Mesenchymal stem cell (in vitro differentiated cells and primary cell): ENCODE results near the gene HPCA.

Experiments
- DNase-seq: peaks from one replicate; pipeline ENCODE4 v3.0.0-alpha.2; 2013
- H2AFZ ChIP-seq: one replicate; pipeline ENCODE4 v1.6.1; 2013; ENCODE audit warnings: low read depth, mild to moderate bottlenecking, control low read depth, inconsistent platforms, low read length, moderate library complexity
- H2AK5ac ChIP-seq: 2 replicates; pipeline ENCODE4 v1.6.1; 2013; ENCODE audit warnings: low read length, moderate library complexity, mild to moderate bottlenecking, inconsistent platforms; ENCODE audit not compliant: severe bottlenecking
- H2BK120ac ChIP-seq: one replicate; pipeline ENCODE4 v1.6.1; 2013; ENCODE audit warnings: low read depth, mild to moderate bottlenecking, inconsistent platforms, low read length, moderate library complexity
- H2BK12ac ChIP-seq, 2 experiments: one replicate each; pipeline ENCODE4 v1.6.1; 2013; ENCODE audit warnings: inconsistent platforms in 2 of 2, low read length in 2 of 2, mild to moderate bottlenecking in 2 of 2, moderate library complexity in 2 of 2, control low read depth in 1 of 2
- H2BK15ac ChIP-seq: one replicate; pipeline ENCODE4 v1.6.1; 2013; ENCODE audit warnings: mild to moderate bottlenecking, low read depth, inconsistent platforms; ENCODE audit not compliant: poor library complexity, severe bottlenecking
- H2BK5ac ChIP-seq: 2 replicates; pipeline ENCODE4 v1.6.1; 2013; ENCODE audit warnings: low read depth, mild to moderate bottlenecking, low read length, control low read depth, inconsistent platforms; ENCODE audit not compliant: poor library complexity, severe bottlenecking
- H3K14ac ChIP-seq, 2 experiments: one replicate each; pipeline ENCODE4 v1.6.1; 2013; ENCODE audit warnings: inconsistent platforms in 2 of 2, low read length in 2 of 2, control low read depth in 1 of 2, mild to moderate bottlenecking in 1 of 2, moderate library complexity in 1 of 2
- H3K18ac ChIP-seq, 2 experiments: one replicate each; pipeline ENCODE4 v1.6.1; 2013; ENCODE audit warnings: inconsistent platforms in 2 of 2, low read length in 2 of 2, control low read depth in 1 of 2, low read depth in 1 of 2, mild to moderate bottlenecking in 1 of 2
- H3K23ac ChIP-seq, 2 experiments: one replicate each; pipeline ENCODE4 v1.6.1; 2013; ENCODE audit warnings: inconsistent platforms in 2 of 2, low read length in 2 of 2, mild to moderate bottlenecking in 2 of 2, moderate library complexity in 2 of 2, control low read depth in 1 of 2
- H3K27ac ChIP-seq: 2 replicates; pipeline ENCODE4 v1.5.1; 2013; ENCODE audit warnings: mild to moderate bottlenecking, moderate library complexity, low read length, control low read depth, inconsistent platforms; ENCODE audit not compliant: poor library complexity, severe bottlenecking
- H3K27me3 ChIP-seq, 2 experiments: 2 replicates each; pipeline versions ENCODE4 v1.6.1 to v1.7.0; 2013; ENCODE audit warnings: low read length in 2 of 2, mild to moderate bottlenecking in 2 of 2, moderate library complexity in 2 of 2, control low read depth in 1 of 2, inconsistent platforms in 1 of 2; ENCODE audit not compliant: control insufficient read depth in 1 of 2, insufficient read depth in 1 of 2
- H3K36me3 ChIP-seq, 2 experiments: 2 replicates each; pipeline versions ENCODE4 v1.6.1 to v1.7.0; 2013; ENCODE audit warnings: low read length in 2 of 2, control low read depth in 1 of 2, inconsistent platforms in 1 of 2, low read depth in 1 of 2, mild to moderate bottlenecking in 1 of 2; ENCODE audit not compliant: insufficient read depth in 2 of 2, control insufficient read depth in 1 of 2
- H3K4ac ChIP-seq, 2 experiments: one replicate each; pipeline ENCODE4 v1.6.1; 2013; ENCODE audit warnings: inconsistent platforms in 2 of 2, low read length in 2 of 2, mild to moderate bottlenecking in 2 of 2, moderate library complexity in 2 of 2, control low read depth in 1 of 2, low read depth in 1 of 2
- H3K4me1 ChIP-seq: 2 replicates; pipeline ENCODE4 v1.6.1; 2013; ENCODE audit warnings: low read depth, low read length, control low read depth; ENCODE audit not compliant: control insufficient read depth, insufficient read depth
- H3K4me2 ChIP-seq: 2 replicates; pipeline ENCODE4 v1.6.1; 2013; ENCODE audit warnings: low read length, mild to moderate bottlenecking, inconsistent platforms; ENCODE audit not compliant: poor library complexity, severe bottlenecking
- H3K4me3 ChIP-seq, 2 experiments: 2 replicates each; pipeline versions ENCODE4 v1.5.1 to v1.7.0; 2013; ENCODE audit warnings: low read length in 2 of 2, mild to moderate bottlenecking in 2 of 2, control low read depth in 1 of 2, low read depth in 1 of 2; ENCODE audit not compliant: insufficient read depth in 1 of 2
- H3K79me1 ChIP-seq: replicated peaks from 2 replicates; pipeline ENCODE4 v1.6.1; 2013; ENCODE audit warnings: mild to moderate bottlenecking, control low read depth, low read length, inconsistent platforms; ENCODE audit not compliant: poor library complexity, severe bottlenecking
- H3K9ac ChIP-seq: 2 replicates; pipeline ENCODE4 v1.7.0; 2013; ENCODE audit warnings: mild to moderate bottlenecking, low read length, moderate library complexity
- H3K9me3 ChIP-seq: 2 replicates; pipeline ENCODE4 v1.7.0; 2013; ENCODE audit warnings: mild to moderate bottlenecking, low read length; ENCODE audit not compliant: control insufficient read depth
- H4K8ac ChIP-seq: one replicate; pipeline ENCODE4 v1.6.1; 2013; ENCODE audit warnings: inconsistent platforms, mild to moderate bottlenecking, low read length, moderate library complexity
- H4K91ac ChIP-seq: one replicate; pipeline ENCODE4 v1.6.1; 2013; ENCODE audit warnings: mild to moderate bottlenecking, low read length, inconsistent platforms
- WGBS: methylation state at CpG from one replicate; pipeline ENCODE4 v1.1.7; 2013; ENCODE audit warnings: mixed read lengths; 5-methylcytosine and 5-hydroxymethylcytosine counted together

HPCA gene

GRCh38 chr1:32884726-32885125 is 1.6 kb upstream of the HPCA start:
- H2AK5ac ChIP-seq: no peak overlapping the region
- H2BK120ac ChIP-seq: no peak overlapping the region
- no peak overlapping the region for H3K27ac ChIP-seq
- H4K8ac ChIP-seq: no peak overlapping the region
- H2BK5ac ChIP-seq: no peak overlapping the region
- H3K23ac ChIP-seq: no peak overlapping the region
- no peak overlapping the region for H2AFZ ChIP-seq
- H3K4me1 ChIP-seq: peaks cover 7% of the 10 kb centered on the region
- H2BK15ac ChIP-seq: no peak overlapping the region
- peaks cover 54 to 78% of the 10 kb centered on the region in 2 experiments for H3K27me3 ChIP-seq
- no peak overlapping the region for H4K91ac ChIP-seq
- H3K9ac ChIP-seq: no peak overlapping the region
- DNase-seq: no peak
- H3K9me3 ChIP-seq: no peaks in the 10 kb centered on the region
- no peak overlapping the region for H3K4ac ChIP-seq
- H3K79me1 ChIP-seq: no peaks in the 10 kb centered on the region
- no peak overlapping the region for H3K4me3 ChIP-seq
- H3K14ac ChIP-seq: no peak overlapping the region
- no peak overlapping the region for H3K4me2 ChIP-seq
- no peak overlapping the region for H3K18ac ChIP-seq
- no peak overlapping the region for H2BK12ac ChIP-seq
- H3K36me3 ChIP-seq: no peaks in the 10 kb centered on the region
- WGBS: 66% methylated on average over 11 of the region's 12 CpGs

GRCh38 chr1:32885676-32886003 is 651 bp upstream of the HPCA start:
- Histone ChIP-seq H3K4me1 (peaks cover 7% of the 10 kb centered on the region), H3K14ac (no peak overlapping the region), H2BK120ac (no peak overlapping the region), H3K18ac (no peak overlapping the region), H3K36me3 (no peaks in the 10 kb centered on the region), H3K4me3 (no peak overlapping the region), H2BK15ac (no peak overlapping the region), H2BK12ac (no peak overlapping the region), H3K23ac (no peak overlapping the region), H3K9ac (no peak overlapping the region), H3K9me3 (no peaks in the 10 kb centered on the region), H4K91ac (no peak overlapping the region), H2AFZ (no peak overlapping the region), H4K8ac (no peak overlapping the region), H3K79me1 (no peaks in the 10 kb centered on the region), H3K27me3 (peaks cover 64 to 85% of the 10 kb centered on the region in 2 experiments), H3K4ac (no peak overlapping the region), H2BK5ac (no peak overlapping the region), H3K27ac (no peak overlapping the region), H2AK5ac (no peak overlapping the region), H3K4me2 (no peak overlapping the region)
- DNase-seq: no peak
- WGBS: 39% methylated on average over 8 of the region's 8 CpGs

GRCh38 chr1:32886828-32887414 is 630 bp downstream of the HPCA start:
- H3K79me1 ChIP-seq: no peaks in the 10 kb centered on the region
- no peak overlapping the region for H4K91ac ChIP-seq
- no peak overlapping the region for H3K4me3 ChIP-seq
- no peak overlapping the region for H3K4me2 ChIP-seq
- H3K27ac ChIP-seq: no peak overlapping the region
- 54% methylated on average over 19 of the region's 19 CpGs for WGBS
- H3K23ac ChIP-seq: no peak overlapping the region
- H3K4ac ChIP-seq: no peak overlapping the region
- no peak overlapping the region for H2BK12ac ChIP-seq
- no peak overlapping the region for H3K14ac ChIP-seq
- H3K9ac ChIP-seq: no peak overlapping the region
- peaks cover 76 to 85% of the 10 kb centered on the region in 2 experiments for H3K27me3 ChIP-seq
- no peak overlapping the region for H4K8ac ChIP-seq
- H3K9me3 ChIP-seq: no peaks in the 10 kb centered on the region
- no peak overlapping the region for H3K18ac ChIP-seq
- no peak overlapping the region for H2BK120ac ChIP-seq
- H2AK5ac ChIP-seq: no peak overlapping the region
- H3K4me1 ChIP-seq: peaks cover 7% of the 10 kb centered on the region
- no peak overlapping the region for H2BK15ac ChIP-seq
- no peaks in the 10 kb centered on the region for H3K36me3 ChIP-seq
- no peak overlapping the region for H2AFZ ChIP-seq
- no peak for DNase-seq
- no peak overlapping the region for H2BK5ac ChIP-seq

GRCh38 chr1:32887623-32888022 is 1.3 kb downstream of the HPCA start:
- no peak for DNase-seq
- Histone ChIP-seq H4K91ac (no peak overlapping the region), H2BK120ac (no peak overlapping the region), H3K4me3 (no peak overlapping the region), H3K36me3 (no peaks in the 10 kb centered on the region), H3K4ac (no peak overlapping the region), H3K4me1 (peaks cover 10% of the 10 kb centered on the region), H2BK15ac (no peak overlapping the region), H3K27me3 (peaks cover 83 to 87% of the 10 kb centered on the region in 2 experiments), H2AFZ (no peak overlapping the region), H3K9me3 (no peaks in the 10 kb centered on the region), H3K18ac (no peak overlapping the region), H4K8ac (no peak overlapping the region), H2BK5ac (no peak overlapping the region), H3K14ac (no peak overlapping the region), H3K27ac (no peak overlapping the region), H3K4me2 (no peak overlapping the region), H3K9ac (no peak overlapping the region), H3K23ac (no peak overlapping the region), H2AK5ac (no peak overlapping the region), H2BK12ac (no peak overlapping the region), H3K79me1 (no peaks in the 10 kb centered on the region)
- WGBS: 87% methylated on average over 11 of the region's 12 CpGs
